Neural cell (in vitro differentiated cells): Measurements from ENCODE around the gene CLSTN2. TPM values are rescaled to one million over a fixed set of nuclear protein-coding genes. Genes with fewer than 3 reads are reported as not detected.

Experiments
- H2AFZ ChIP-seq: fragments of 200-600, 300-800 bp; sonication (generic), shearing (Covaris generic); 2 replicates; pipeline ENCODE4 v1.6.0; 2014; ENCODE audit warnings: low read depth, mild to moderate bottlenecking, antibody characterized with exemption, low read length, moderate library complexity
- H3F3A ChIP-seq: fragments of 200-600 bp; shearing (Covaris generic); 2 replicates; pipeline ENCODE4 v1.6.1; 2016; ENCODE audit warnings: mild to moderate bottlenecking, moderate library complexity, mixed read lengths, antibody characterized with exemption, low read length; ENCODE audit not compliant: insufficient read depth, poor library complexity, severe bottlenecking
- H3K27ac ChIP-seq: fragments of 200-600, 300-800 bp; sonication (generic), shearing (Covaris generic); 2 replicates; pipeline ENCODE4 v1.5.1; 2014; ENCODE audit warnings: mild to moderate bottlenecking, low read length, moderate library complexity
- H3K27me3 ChIP-seq: fragments of 300-800, 200-600 bp; sonication (generic), shearing (Covaris generic); 2 replicates; pipeline ENCODE4 v1.6.0; 2014; ENCODE audit warnings: mild to moderate bottlenecking, low read depth, low read length, moderate library complexity; ENCODE audit not compliant: insufficient read depth
- H3K36me3 ChIP-seq: fragments of 300-800, 200-600 bp; sonication (generic), shearing (Covaris generic); 2 replicates; pipeline ENCODE4 v1.5.1; 2014; ENCODE audit warnings: mild to moderate bottlenecking, antibody characterized with exemption, low read length, moderate library complexity; ENCODE audit not compliant: insufficient read depth
- H3K4me2 ChIP-seq: fragments of 300-800, 200-600 bp; sonication (generic), shearing (Covaris generic); 2 replicates; pipeline ENCODE4 v1.6.0; 2014; ENCODE audit warnings: mild to moderate bottlenecking, low read length
- H3K4me3 ChIP-seq: fragments of 300-800, 200-600 bp; sonication (generic), shearing (Covaris generic); 2 replicates; pipeline ENCODE4 v1.5.1; 2014; ENCODE audit warnings: mild to moderate bottlenecking, low read length, moderate library complexity
- H3K79me2 ChIP-seq: fragments of 200-600 bp; shearing (Covaris generic); replicated peaks from 2 replicates; pipeline ENCODE4 v1.6.0; 2014; ENCODE audit warnings: mild to moderate bottlenecking, low read length, moderate library complexity; ENCODE audit not compliant: insufficient read depth
- H3K9ac ChIP-seq: fragments of 300-800, 200-600 bp; sonication (generic), shearing (Covaris generic); 2 replicates; pipeline ENCODE4 v1.6.1; 2016; ENCODE audit warnings: mild to moderate bottlenecking, low read length, mixed read lengths
- H3K9me2 ChIP-seq: fragments of 200-600 bp; shearing (Covaris generic); 2 replicates; pipeline ENCODE4 v1.6.1; 2016; ENCODE audit warnings: mild to moderate bottlenecking, low read length, mixed read lengths; ENCODE audit not compliant: insufficient read depth
- H3K9me3 ChIP-seq: fragments of 200-600, 300-800 bp; sonication (generic), shearing (Covaris generic); 2 replicates; pipeline ENCODE4 v1.6.1; 2016; ENCODE audit warnings: mild to moderate bottlenecking, mixed run types, low read length, moderate library complexity, mixed read lengths
- H4K20me1 ChIP-seq: fragments of 200-600 bp; shearing (Covaris generic); 2 replicates; pipeline ENCODE4 v1.6.1; 2016; ENCODE audit warnings: mild to moderate bottlenecking, mixed run types; ENCODE audit not compliant: insufficient read depth
- CTCF ChIP-seq: fragments of 450-650 bp; IDR thresholded peaks from 2 replicates; pipeline ENCODE4 v1.5.1; 2014; ENCODE audit warnings: antibody characterized with exemption, mild to moderate bottlenecking, moderate library complexity; ENCODE audit not compliant: poor library complexity, severe bottlenecking
- EP300 ChIP-seq: fragments of 450-650 bp; conservative IDR thresholded peaks from 2 replicates; pipeline ENCODE4 v1.6.1; 2014; ENCODE audit warnings: antibody characterized with exemption, mild to moderate bottlenecking, moderate library complexity; ENCODE audit not compliant: poor library complexity, severe bottlenecking
- EZH2 ChIP-seq: fragments of 200-600, 300-800 bp; shearing (Covaris generic), sonication (generic); IDR thresholded peaks from 2 replicates; pipeline ENCODE4 v1.6.1; 2014; ENCODE audit warnings: antibody characterized with exemption, low read length, borderline replicate concordance, mild to moderate bottlenecking; ENCODE audit not compliant: insufficient read depth, poor library complexity, severe bottlenecking
- MXI1 ChIP-seq: fragments of 450-650 bp; conservative IDR thresholded peaks from 2 replicates; pipeline ENCODE4 v1.6.1; 2014; ENCODE audit warnings: antibody characterized with exemption, mild to moderate bottlenecking; ENCODE audit not compliant: poor library complexity, severe bottlenecking
- POLR2AphosphoS5 ChIP-seq: IDR thresholded peaks from 2 replicates; pipeline ENCODE4 v1.6.1; 2012
- RAD21 ChIP-seq: fragments of 450-650 bp; conservative IDR thresholded peaks from 2 replicates; pipeline ENCODE4 v1.6.1; 2014; ENCODE audit warnings: antibody characterized with exemption, mild to moderate bottlenecking, moderate library complexity
- REST ChIP-seq: IDR thresholded peaks from 2 replicates; pipeline ENCODE4 v1.6.1; 2012; ENCODE audit warnings: borderline replicate concordance
- SMC3 ChIP-seq: fragments of 450-650 bp; conservative IDR thresholded peaks from 2 replicates; pipeline ENCODE4 v1.6.1; 2014; ENCODE audit warnings: antibody characterized with exemption, mild to moderate bottlenecking, moderate library complexity; ENCODE audit not compliant: poor library complexity
- TAF1 ChIP-seq: IDR thresholded peaks from 2 replicates; pipeline ENCODE4 v1.6.1; 2012; ENCODE audit warnings: low read depth
- polyA plus RNA-seq: library from polyadenylated mRNA; depleted of rRNA; stranded (reverse); fragments of >200 nt; gene quantifications from 2 replicates; pipeline ENCODE4 v1.2.3, GENCODE V29; 2014

The CLSTN2 gene
- polyA plus RNA-seq, 1 donor from 2014 or later = 10.7 TPM

GRCh38 chr3:140247775-140248174, 312.8 kb downstream of the CLSTN2 start:
- Histone ChIP-seq H4K20me1 (no peaks in the 10 kb centered on the region), H3K27me3 (no peaks in the 10 kb centered on the region), H3K9ac (no peak overlapping the region), H3K36me3 (no peaks in the 10 kb centered on the region), H3K4me2 (no peak overlapping the region), H3F3A (no peaks in the 10 kb centered on the region), H2AFZ (no peak overlapping the region), H3K9me2 (no peaks in the 10 kb centered on the region), H3K4me3 (no peak overlapping the region), H3K79me2 (no peaks in the 10 kb centered on the region), H3K27ac (no peak overlapping the region), H3K9me3 (no peaks in the 10 kb centered on the region)
- TF ChIP-seq MXI1 (no peak), CTCF (no peak), TAF1 (no peak), POLR2AphosphoS5 (no peak), REST (no peak)

- H3K4me3 ChIP-seq = no peak overlapping the region
- no peaks in the 10 kb centered on the region for H4K20me1 ChIP-seq
- no peak for TF ChIP-seq TAF1
- TF ChIP-seq SMC3 = no peak
- no peak for TF ChIP-seq EZH2
- no peaks in the 10 kb centered on the region for H3K79me2 ChIP-seq
- no peak overlapping the region for H3K4me2 ChIP-seq
- H3F3A ChIP-seq = no peaks in the 10 kb centered on the region
- no peaks in the 10 kb centered on the region for H3K9me3 ChIP-seq
- no peaks in the 10 kb centered on the region for H3K9me2 ChIP-seq
- no peak overlapping the region for H3K9ac ChIP-seq
- H3K27ac ChIP-seq = no peak overlapping the region
- no peaks in the 10 kb centered on the region for H3K27me3 ChIP-seq
- H2AFZ ChIP-seq = no peak overlapping the region
- no peaks in the 10 kb centered on the region for H3K36me3 ChIP-seq
Measured at GRCh38 chr3:140249188-140249587, 314.2 kb downstream of the CLSTN2 start.

- Histone ChIP-seq H3F3A (no peaks in the 10 kb centered on the region), H3K79me2 (no peaks in the 10 kb centered on the region), H3K36me3 (no peaks in the 10 kb centered on the region), H2AFZ (no peak overlapping the region), H4K20me1 (no peaks in the 10 kb centered on the region), H3K9me2 (no peaks in the 10 kb centered on the region), H3K4me2 (no peak overlapping the region), H3K27ac (no peak overlapping the region), H3K9ac (no peak overlapping the region), H3K9me3 (no peaks in the 10 kb centered on the region), H3K27me3 (no peaks in the 10 kb centered on the region), H3K4me3 (no peak overlapping the region)
- TF ChIP-seq SMC3 = no peak
- no peak for TF ChIP-seq TAF1
- no peak for TF ChIP-seq EP300
- TF ChIP-seq RAD21 = no peak
- TF ChIP-seq EZH2 = no peak
- TF ChIP-seq CTCF = no peak
- no peak for TF ChIP-seq MXI1
- TF ChIP-seq REST = no peak
- TF ChIP-seq POLR2AphosphoS5 = no peak
Measured at GRCh38 chr3:140250010-140250855, 315.2 kb downstream of the CLSTN2 start.
